T-helper 2 cell treated with Interferon-gamma antibody and Interleukin-4, amounts not matched to agents 100 ng/mL and 5 ng/mL, for 36 hours (primary cell): ENCODE results near the gene DCLK2. TPM values are rescaled to one million over a fixed set of nuclear protein-coding genes. Genes with fewer than 3 reads are reported as not detected.

Experiments used
- intact Hi-C: fragments of 100-400 bp; cut with micrococcal nuclease; formaldehyde crosslinking; loops from one replicate; pipeline ENCODE4 v1.15.1; 2023
- total RNA-seq: library from RNA; stranded (reverse); gene quantifications from 2 replicates; pipeline ENCODE4 v1.2.3, GENCODE V29; 2022

Gene DCLK2
- total RNA-seq, 1 donor from 2014 or later: 0.16 TPM

GRCh38 chr4:150259861-150260567, 181.8 kb downstream of the DCLK2 start:
- intact Hi-C loops: no loop called here

GRCh38 chr4:150261571-150261970, 183.3 kb downstream of the DCLK2 start:
- intact Hi-C loops: no loop called here

GRCh38 chr4:150262611-150263010, 184.4 kb downstream of the DCLK2 start:
- intact Hi-C loops: no loop called here

GRCh38 chr4:150264595-150265161, 186.4 kb downstream of the DCLK2 start:
- intact Hi-C loops: no loop called here

GRCh38 chr4:150265806-150266205, 187.6 kb downstream of the DCLK2 start:
- intact Hi-C loops: no loop called here

- intact Hi-C loops: no loop called here
These were observed 190.2 kb downstream of the DCLK2 start for GRCh38 chr4:150268444-150268843.

GRCh38 chr4:150278206-150278605, 200.0 kb downstream of the DCLK2 start:
- intact Hi-C loops: no loop called here

GRCh38 chr4:150280081-150280895, 202.0 kb downstream of the DCLK2 start:
- intact Hi-C loops: no loop called here

GRCh38 chr4:150280975-150281374, 202.7 kb downstream of the DCLK2 start:
- intact Hi-C loops: no loop called here

GRCh38 chr4:150283689-150284088, 205.4 kb downstream of the DCLK2 start:
- intact Hi-C loops: no loop called here

GRCh38 chr4:150286656-150287055, 208.4 kb downstream of the DCLK2 start:
- intact Hi-C loops: no loop called here

- intact Hi-C loops: no loop called here
These were observed 211.0 kb downstream of the DCLK2 start for GRCh38 chr4:150289198-150289597.

- intact Hi-C loops: no loop called here
These were observed 211.6 kb downstream of the DCLK2 start for GRCh38 chr4:150289881-150290280.

- intact Hi-C loops: loop anchor here (1.0 kb wide), 1 partner anchor 569 kb away; no protein-coding TSS in a partner anchor
These were observed 219.7 kb downstream of the DCLK2 start for GRCh38 chr4:150297861-150298474.

- intact Hi-C loops: loop anchor here (5.0 kb wide), 1 partner anchor 52 kb away; no protein-coding TSS in a partner anchor
These were observed 221.6 kb downstream of the DCLK2 start for GRCh38 chr4:150299816-150300215.

- intact Hi-C loops: loop anchor here (5.0 kb wide), 1 partner anchor 50 kb away; no protein-coding TSS in a partner anchor
These were observed 224.3 kb downstream of the DCLK2 start for GRCh38 chr4:150302553-150302952.

GRCh38 chr4:150305995-150306394, 227.8 kb downstream of the DCLK2 start:
- intact Hi-C loops: no loop called here

GRCh38 chr4:150306719-150307118, 228.5 kb downstream of the DCLK2 start:
- intact Hi-C loops: no loop called here
